Liver (tissue), 9 donors: ENCODE data around the gene GLT8D2. TPM values are rescaled to one million over a fixed set of nuclear protein-coding genes. Genes with fewer than 3 reads are reported as not detected.
A peak's percentile ranks its signal among the peaks of the same experiment; 100 is the strongest.

Experiments used
- DNase-seq: peaks from one replicate; pipeline ENCODE4 v3.0.0-alpha.2; 2017; ENCODE audit warnings: low spot score
- H3K27ac ChIP-seq, 2 donors: one replicate each; pipeline ENCODE4 v1.7.0; 2013; ENCODE audit warnings: inconsistent platforms in 2 of 2, low read length in 2 of 2, control low read depth in 1 of 2, low read depth in 1 of 2, mild to moderate bottlenecking in 1 of 2
- H3K27me3 ChIP-seq, 4 donors: one replicate each; pipeline versions ENCODE4 v1.6.1 to v1.7.0; 2013; ENCODE audit warnings: low read length in 3 of 4, inconsistent platforms in 1 of 4, mild to moderate bottlenecking in 1 of 4, moderate library complexity in 1 of 4; ENCODE audit not compliant: control insufficient read depth in 4 of 4, insufficient read depth in 4 of 4
- H3K36me3 ChIP-seq, 4 donors: one replicate each; pipeline versions ENCODE4 v1.6.1 to v1.7.0; 2013; ENCODE audit warnings: low read length in 3 of 4, mild to moderate bottlenecking in 3 of 4, low read depth in 1 of 4, moderate library complexity in 1 of 4; ENCODE audit not compliant: control insufficient read depth in 4 of 4, insufficient read depth in 3 of 4
- H3K4me1 ChIP-seq, 4 donors: one replicate each; pipeline versions ENCODE4 v1.6.1 to v1.7.0; 2013; ENCODE audit warnings: low read length in 3 of 4, mild to moderate bottlenecking in 3 of 4, moderate library complexity in 1 of 4; ENCODE audit not compliant: control insufficient read depth in 4 of 4, insufficient read depth in 4 of 4
- H3K4me3 ChIP-seq, 3 donors: one replicate each; pipeline versions ENCODE4 v1.6.1 to v1.7.0; 2013; ENCODE audit warnings: low read length in 3 of 3, control low read depth in 1 of 3, low read depth in 1 of 3, mild to moderate bottlenecking in 1 of 3
- H3K9ac ChIP-seq, 2 donors: one replicate each; pipeline ENCODE4 v1.7.0; 2013; ENCODE audit warnings: low read length in 2 of 2, mild to moderate bottlenecking in 2 of 2, moderate library complexity in 2 of 2, control low read depth in 1 of 2, low read depth in 1 of 2
- H3K9me3 ChIP-seq, 4 donors: one replicate each; pipeline versions ENCODE4 v1.6.1 to v1.7.0; 2013; ENCODE audit warnings: low read length in 3 of 4; ENCODE audit not compliant: control insufficient read depth in 4 of 4
- CTCF ChIP-seq: fragments of 150-350 bp; IDR thresholded peaks from 2 replicates; pipeline ENCODE4 v1.5.1; 2017; ENCODE audit warnings: improper control_type of control experiment, low read depth, low read length; ENCODE audit not compliant: missing input control
- EGR1 ChIP-seq, 2 donors: IDR thresholded peaks; 2 replicates each; pipeline ENCODE4 v1.6.1; 2016 to 2018; ENCODE audit warnings: antibody characterized with exemption in 2 of 2, low read depth in 2 of 2
- GABPA ChIP-seq, 2 donors: IDR thresholded peaks in 1 of 2; conservative IDR thresholded peaks in 1 of 2; 2 replicates each; pipeline ENCODE4 v1.6.1; 2016; ENCODE audit warnings: antibody characterized with exemption in 2 of 2, mild to moderate bottlenecking in 1 of 2, moderate library complexity in 1 of 2
- HNF4G ChIP-seq: IDR thresholded peaks from 2 replicates; pipeline ENCODE4 v1.6.1; 2016; ENCODE audit warnings: antibody characterized with exemption
- JUND ChIP-seq, 2 donors: IDR thresholded peaks; 2 replicates each; pipeline ENCODE4 v1.6.1; 2016; ENCODE audit warnings: antibody characterized with exemption in 2 of 2
- RAD21 ChIP-seq, 2 donors: IDR thresholded peaks; 2 replicates each; pipeline ENCODE4 v1.6.1; 2016; ENCODE audit warnings: antibody characterized with exemption in 2 of 2, mild to moderate bottlenecking in 2 of 2
- RXRA ChIP-seq, 2 donors: IDR thresholded peaks; 2 replicates each; pipeline ENCODE4 v1.6.1; 2017 to 2018; ENCODE audit warnings: antibody characterized with exemption in 2 of 2, mild to moderate bottlenecking in 1 of 2
- SP1 ChIP-seq: IDR thresholded peaks from 2 replicates; pipeline ENCODE4 v1.6.1; 2018; ENCODE audit warnings: antibody characterized with exemption, mild to moderate bottlenecking
- ZBTB33 ChIP-seq: IDR thresholded peaks from 2 replicates; pipeline ENCODE4 v1.6.1; 2016; ENCODE audit warnings: antibody characterized with exemption
- WGBS: extraction: QIAGEN DNeasy Blood & Tissue Kit; methylation state at CpG from one replicate; pipeline ENCODE4 v1.1.7; 2013; 5-methylcytosine and 5-hydroxymethylcytosine counted together
- polyA plus RNA-seq, 2 donors: library from polyadenylated mRNA; stranded (reverse) in 1 of 2; unstranded in 1 of 2; fragments of 200-250 nt in 1 of 2; fragments of >200 nt in 1 of 2; fragmentation: Nextera tagmentation in 1 of 2; extraction: Ambion mirVana in 1 of 2; gene quantifications; one replicate each; pipeline versions ENCODE4 v1.2.1 to v1.2.3, GENCODE V29; 2013 to 2015
- total RNA-seq, 2 donors: library from RNA; depleted of rRNA; stranded (reverse); fragments of >200 nt; gene quantifications; one replicate each; pipeline ENCODE4 v1.2.3, GENCODE V29; 2014
- donor health status: healthy.
- donor health status: healthy.
- donor health status: healthy.
- donor health status: healthy.
- donor health status: healthy.

The GLT8D2 gene
- total and polyA plus RNA-seq, 4 donors: 0.79 to 1.4 (median 1.2) TPM

- H3K4me1 ChIP-seq: peaks cover 5 to 16% (median 15%) of the 10 kb centered on the region in 4 donors
- H3K36me3 ChIP-seq: peaks cover 0 to 23% (median 18%) of the 10 kb centered on the region in 4 donors
- H3K4me3 ChIP-seq: peak overlapping the region; percentile 69 to 92 (median 76)
- H3K27me3 ChIP-seq: no peaks in the 10 kb centered on the region
- DNase-seq: no peak
- H3K27ac ChIP-seq: peak overlapping the region; percentile 92 to 94
- no peaks in the 10 kb centered on the region for H3K9me3 ChIP-seq
- peak overlapping the region; percentile 7 to 45 for H3K9ac ChIP-seq
- TF ChIP-seq SP1: no peak
- TF ChIP-seq CTCF: no peak
- no peak for TF ChIP-seq GABPA (IDR thresholded peaks at IDR 0.05 in 1 of 2, conservative IDR thresholded peaks at IDR 0.05 in 1 of 2)
- TF ChIP-seq JUND (IDR thresholded peaks at IDR 0.05): no peak
- no peak for TF ChIP-seq ZBTB33
- under 1% methylated on average over 31 of the region's 31 CpGs for WGBS
These were observed 93.4 kb downstream of the GLT8D2 start for GRCh38 chr12:103956509-103957027.

GRCh38 chr12:103955811-103956508 is 94.0 kb downstream of the GLT8D2 start:
- 40% methylated on average over 7 of the region's 7 CpGs for WGBS

More at GRCh38 chr12:103955811-103956508, 94.0 kb downstream of the GLT8D2 start:
- DNase-seq: no peak
- Histone ChIP-seq H3K27ac (no peak overlapping the region), H3K9ac (peak overlapping the region; percentile 7 to 39), H3K9me3 (no peaks in the 10 kb centered on the region), H3K4me3 (peak overlapping the region; percentile 69 to 92 (median 76)), H3K27me3 (no peaks in the 10 kb centered on the region), H3K36me3 (peaks cover 0 to 29% (median 24%) of the 10 kb centered on the region in 4 donors), H3K4me1 (peaks cover 5 to 16% (median 15%) of the 10 kb centered on the region in 4 donors)
- TF ChIP-seq SP1 (no peak), HNF4G (no peak), EGR1 (IDR thresholded peaks at IDR 0.05; ENCODE audit: low read depth in 2 of 2) (no peak), RAD21 (IDR thresholded peaks at IDR 0.05) (no peak), ZBTB33 (no peak), RXRA (IDR thresholded peaks at IDR 0.05) (no peak)
